ENCODE measurements around the gene TNFRSF13B. TPM values are rescaled to one million over a fixed set of nuclear protein-coding genes. Genes with fewer than 3 reads are reported as not detected.
"Not testable (repeated sequence)": the region's sequence is repeated elsewhere in the genome, so short reads cannot be mapped to it uniquely, and the experiment has no call there.

Gene TNFRSF13B
- polyA plus RNA-seq, 3 donors = not detected

DNA sequence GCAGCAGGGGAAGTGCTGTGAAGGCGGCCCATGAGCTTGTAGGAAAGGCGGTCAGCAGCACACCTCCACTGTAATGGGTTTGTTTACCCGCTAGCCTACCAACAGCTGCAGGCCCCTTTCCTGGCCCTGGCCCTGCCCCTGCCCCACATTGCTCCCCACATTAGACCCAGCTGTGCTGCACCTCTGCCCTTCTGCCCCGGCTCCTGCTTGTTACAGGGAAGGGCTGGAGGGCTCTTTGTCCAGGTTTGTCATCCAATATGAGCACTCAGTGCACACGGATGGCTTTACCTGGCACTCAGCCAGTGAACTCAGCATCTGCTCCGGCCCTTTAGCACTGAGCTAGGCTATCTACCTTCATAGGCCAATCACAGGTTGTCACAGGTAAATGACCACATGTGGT lies 36.0 kb upstream of the TNFRSF13B start:
- not testable (repeated sequence) for DNase-seq

DNA sequence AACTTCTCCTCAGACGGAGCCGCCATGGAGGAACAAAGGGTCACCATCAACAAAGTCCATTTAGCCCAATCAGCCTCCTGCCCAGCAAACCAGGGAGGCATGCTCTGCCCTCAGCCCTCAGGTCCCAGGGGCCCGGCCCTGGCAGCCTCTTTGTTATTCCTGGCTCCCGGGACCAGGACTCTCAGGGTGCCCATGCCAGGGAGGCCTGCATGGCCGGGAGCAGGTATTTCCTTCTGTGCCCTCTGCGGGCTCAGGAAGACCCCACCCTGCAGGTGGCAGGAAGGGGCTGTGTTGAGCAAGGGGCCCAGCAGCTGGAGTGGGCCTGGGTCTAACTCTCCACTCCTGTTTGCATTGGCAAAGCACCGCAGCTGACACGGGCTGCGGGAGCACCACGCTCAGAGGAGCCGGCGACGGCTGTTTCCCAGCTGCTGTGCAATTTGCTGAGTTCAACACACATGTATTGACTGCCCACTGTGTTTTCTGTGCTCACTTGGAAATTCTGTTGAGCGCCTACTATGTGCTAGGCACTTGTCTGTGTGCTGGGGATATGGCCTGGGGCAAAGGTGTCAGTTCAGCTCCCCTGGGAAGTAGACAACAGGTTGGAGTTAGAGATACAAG lies 33.2 kb upstream of the TNFRSF13B start:
- DNase-seq = not testable (repeated sequence)

DNA sequence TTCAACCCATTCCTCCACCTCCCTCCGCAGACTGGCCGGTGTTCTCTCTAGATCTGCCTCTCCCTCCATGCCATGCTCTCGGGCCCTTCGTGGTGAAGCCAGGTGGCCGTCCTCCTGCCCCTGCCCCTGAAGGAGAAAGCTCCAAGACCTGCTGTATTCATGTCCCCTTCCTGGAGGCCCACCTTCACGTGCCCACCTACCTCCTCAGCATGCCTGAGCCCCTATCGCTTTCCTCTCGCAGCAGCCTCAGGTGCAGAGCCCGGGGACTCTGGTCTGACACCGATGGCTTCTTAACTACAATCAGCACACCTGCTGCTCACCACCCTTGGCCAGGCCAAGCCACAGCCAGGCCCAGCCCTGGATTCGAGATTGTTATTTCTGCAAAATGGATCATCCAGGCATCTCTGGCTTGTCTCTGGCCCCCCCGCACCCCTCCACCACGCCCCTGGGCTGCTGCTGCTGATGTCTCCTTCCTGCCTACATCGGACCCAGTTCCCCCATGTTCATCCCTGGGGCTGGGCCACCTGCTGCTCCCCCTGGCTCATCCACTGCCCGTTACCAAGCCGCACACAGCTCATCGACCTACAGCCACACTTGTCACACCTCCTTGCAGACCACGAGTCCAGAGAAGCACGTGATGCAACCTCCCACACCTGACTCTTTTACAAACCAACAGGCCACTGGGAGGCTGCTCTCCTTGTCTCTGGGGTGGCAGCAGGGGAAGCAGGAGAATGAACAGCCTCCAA lies 32.5 kb upstream of the TNFRSF13B start:
- DNase-seq = no peak

DNA sequence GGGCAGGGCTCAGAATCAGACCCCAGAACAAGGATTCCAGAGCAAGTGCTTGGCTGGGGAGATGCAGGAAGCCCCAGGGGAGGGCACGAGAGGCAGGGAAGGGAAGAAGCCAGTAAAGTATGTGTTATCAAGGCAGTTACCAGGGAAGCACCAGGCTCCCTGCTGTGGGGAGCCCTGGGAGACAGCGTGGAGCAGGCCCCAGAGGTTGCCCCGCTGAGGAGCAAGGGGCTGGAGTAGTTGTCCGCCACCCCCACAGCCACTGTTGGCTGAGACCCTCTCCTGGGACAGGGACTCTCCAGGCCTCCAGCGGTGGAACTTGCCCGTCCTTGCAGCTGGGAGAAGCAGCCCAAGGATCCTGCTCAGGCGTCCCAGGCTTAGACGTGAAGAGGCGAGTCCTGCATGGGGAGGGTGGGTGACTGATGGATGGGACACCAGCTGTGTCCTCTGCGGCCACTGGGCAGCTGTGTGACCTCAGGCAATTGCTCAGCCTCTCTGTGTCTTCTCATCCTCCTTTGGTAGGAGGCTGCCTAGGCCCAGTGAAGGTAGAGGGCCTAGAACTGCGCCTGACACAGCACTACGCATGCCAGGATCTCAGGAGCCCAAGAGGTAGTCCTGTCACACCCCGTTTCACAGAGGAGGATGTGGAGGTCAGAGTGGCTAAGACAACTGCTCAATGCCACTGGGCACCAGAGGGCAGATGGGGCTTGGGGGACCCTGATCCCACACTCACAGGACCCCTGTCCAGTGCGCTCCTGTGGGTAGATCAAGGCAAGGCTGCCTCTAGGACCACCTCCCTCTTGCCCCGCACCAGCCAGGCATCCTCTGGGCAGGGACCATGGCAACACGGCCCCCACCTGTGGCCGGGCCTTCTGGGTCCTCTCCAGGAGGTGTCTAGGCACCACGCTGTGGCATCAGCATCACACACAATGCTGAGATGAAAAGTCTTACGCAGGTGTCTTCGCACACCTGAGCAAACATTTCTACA lies 31.1 kb upstream of the TNFRSF13B start:
- DNase-seq = not testable (repeated sequence)

GRCh38 chr17:17001874-17002520 lies 30.1 kb upstream of the TNFRSF13B start:
- peak; percentile 51 for DNase-seq

GRCh38 chr17:17001076-17001777 lies 29.3 kb upstream of the TNFRSF13B start:
- no peak for DNase-seq

DNA sequence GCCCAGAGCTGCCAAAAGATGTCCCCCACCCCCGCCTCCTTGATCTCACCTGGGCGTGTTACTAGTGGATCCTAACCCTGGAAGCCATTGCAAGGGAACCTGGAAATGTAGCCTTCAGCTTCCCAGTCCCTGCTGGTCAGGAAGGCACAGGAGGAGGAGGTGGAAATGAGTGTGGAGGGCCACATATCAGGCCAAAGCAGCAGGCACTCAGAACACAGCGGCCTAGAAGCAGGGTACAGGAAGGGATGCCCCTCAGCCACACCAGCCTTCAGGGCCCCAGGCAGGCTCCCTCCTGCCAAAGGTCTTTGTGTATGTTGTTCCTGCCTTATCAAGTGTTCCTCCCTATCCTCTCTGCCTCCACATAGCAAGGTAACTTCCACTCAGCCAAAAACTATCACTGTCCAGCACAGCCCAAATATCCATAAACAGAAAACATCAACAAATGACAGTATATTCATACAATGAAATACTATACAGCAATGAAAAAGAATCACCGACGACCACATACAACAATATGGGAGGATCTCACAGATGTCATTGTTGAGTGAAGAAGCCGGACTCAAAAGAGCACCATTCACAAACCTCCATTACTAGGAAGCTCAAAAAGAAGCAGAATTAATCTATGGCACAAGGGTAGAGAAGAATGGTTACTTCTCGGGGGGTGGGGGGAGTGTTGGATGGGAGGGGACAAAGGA lies 28.2 kb upstream of the TNFRSF13B start:
- no peak for DNase-seq

GRCh38 chr17:16997514-16998429 lies 25.9 kb upstream of the TNFRSF13B start:
- DNase-seq = no peak

GRCh38 chr17:16996726-16997125 lies 24.8 kb upstream of the TNFRSF13B start:
- DNase-seq = not testable (repeated sequence)

GRCh38 chr17:16995930-16996329 lies 24.0 kb upstream of the TNFRSF13B start:
- DNase-seq = no peak

DNA sequence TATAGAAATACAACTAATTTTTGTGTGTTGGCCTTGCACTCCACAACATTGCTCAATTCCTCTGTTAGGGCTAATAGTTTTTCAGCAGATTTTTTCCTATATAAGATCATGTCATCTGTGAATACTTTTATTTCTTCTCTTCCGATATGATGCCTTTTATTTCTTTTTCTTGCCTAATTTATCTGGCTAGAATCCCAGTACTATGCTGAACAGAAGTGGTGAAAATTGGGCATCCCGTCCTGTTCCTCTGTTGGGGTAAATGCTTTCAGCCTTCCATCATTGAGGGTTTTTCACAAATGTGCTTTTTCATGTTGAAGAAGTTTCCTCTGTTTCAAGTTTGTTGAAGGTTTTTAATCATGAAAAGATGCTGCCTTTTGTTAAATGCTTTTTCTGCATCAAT lies 22.7 kb upstream of the TNFRSF13B start:
- DNase-seq = no peak

GRCh38 chr17:16991349-16992009 lies 19.6 kb upstream of the TNFRSF13B start:
- DNase-seq = peak; percentile 65

GRCh38 chr17:16989953-16990860 lies 18.3 kb upstream of the TNFRSF13B start:
- no peak for DNase-seq

DNA sequence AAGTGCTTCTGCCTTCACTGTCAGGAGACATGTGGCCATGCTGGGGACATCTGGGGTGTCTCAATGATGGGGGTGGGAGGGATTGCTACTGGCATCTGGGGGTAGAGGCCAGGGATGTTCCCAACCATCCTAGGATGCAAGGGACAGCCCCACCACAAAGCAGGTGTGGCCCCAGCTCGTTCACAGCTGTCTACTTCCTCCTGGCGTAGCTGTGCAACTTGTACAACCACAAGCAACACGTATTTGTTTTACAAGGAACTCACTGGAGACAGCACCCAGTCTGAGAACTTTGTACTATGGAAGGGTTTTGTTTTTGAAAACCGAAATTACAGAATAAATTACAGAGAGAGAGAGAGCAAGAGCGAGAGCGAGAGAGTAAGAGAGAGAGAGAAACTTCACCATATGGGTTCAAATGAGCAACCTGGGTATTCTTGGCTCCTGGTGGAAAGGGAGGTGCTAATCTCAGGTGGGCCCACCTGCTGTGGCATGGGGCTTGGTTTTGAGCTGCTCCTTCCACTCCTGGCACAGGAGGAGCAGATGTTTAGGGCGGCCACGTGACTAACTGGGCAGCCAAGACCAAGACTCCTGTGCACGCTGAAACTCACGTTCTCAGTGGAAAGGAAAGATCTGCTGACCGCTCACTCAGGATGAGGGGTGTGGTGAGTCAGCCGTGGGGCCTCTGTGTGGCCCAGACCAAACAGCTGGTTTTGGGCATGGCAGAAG lies 17.5 kb upstream of the TNFRSF13B start:
- no peak for DNase-seq

DNA sequence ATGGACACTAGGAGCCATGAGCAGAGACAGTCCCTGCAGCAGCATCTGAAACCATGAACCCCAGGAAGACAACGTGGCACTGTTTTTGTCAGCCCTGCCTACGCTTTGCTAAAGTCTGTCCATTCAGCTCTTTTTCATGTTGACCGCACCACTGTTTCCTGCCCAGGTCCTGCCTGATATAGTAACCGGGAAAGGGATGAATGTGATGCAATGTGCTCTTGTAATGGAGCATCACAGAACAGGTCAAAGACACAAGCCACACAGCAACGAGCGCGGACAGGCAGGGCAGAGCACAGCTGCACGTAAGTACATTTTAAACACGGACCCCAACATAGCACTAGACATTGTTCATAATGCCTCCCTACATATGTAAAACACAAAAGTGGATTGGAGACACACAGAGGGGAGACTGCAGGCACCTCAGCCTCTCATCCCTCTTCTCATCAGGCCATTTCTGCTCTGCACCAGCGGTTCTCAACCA lies 16.9 kb upstream of the TNFRSF13B start:
- no peak for DNase-seq

DNA sequence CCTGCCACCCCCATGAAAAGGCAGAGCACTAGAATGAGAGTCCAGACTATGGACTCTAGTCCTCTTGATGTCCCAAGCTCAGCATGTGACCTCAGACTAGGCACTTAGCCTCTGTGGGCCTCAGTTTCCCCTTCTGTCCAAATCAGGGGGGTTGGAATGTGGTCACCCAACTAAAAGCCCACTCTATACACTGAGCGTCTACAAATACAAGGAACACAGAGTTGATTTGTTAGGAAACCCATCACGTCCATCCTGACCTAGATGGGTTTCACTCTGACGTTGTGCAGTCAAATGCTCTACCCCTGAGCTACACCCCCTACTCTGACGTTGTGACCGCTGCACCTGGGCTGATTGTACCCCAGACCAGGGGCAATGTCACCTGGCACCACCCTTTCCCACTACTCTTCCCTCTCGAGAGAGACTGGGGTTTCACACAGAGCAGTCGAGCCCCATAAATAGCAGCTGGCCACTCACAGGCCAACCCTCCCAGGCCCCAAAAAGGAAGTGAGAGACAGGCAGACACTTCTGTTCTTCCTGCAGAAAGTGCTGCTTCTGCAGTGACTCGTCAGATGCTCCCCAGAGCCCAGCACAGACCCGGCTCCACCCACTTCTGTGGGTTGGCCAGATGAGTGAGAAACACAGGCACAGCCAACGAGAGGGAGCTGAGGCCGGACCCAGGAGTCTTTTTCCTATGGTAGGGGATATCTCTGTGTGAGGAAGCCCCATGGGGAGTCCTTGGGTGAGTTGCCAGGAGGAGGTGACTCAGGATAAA lies 16.1 kb upstream of the TNFRSF13B start:
- DNase-seq = no peak
